Neural cell (in vitro differentiated cells): ENCODE data around the gene PRAME. TPM values are rescaled to one million over a fixed set of nuclear protein-coding genes. Genes with fewer than 3 reads are reported as not detected.

Experiments used
- H2AFZ ChIP-seq: fragments of 200-600, 300-800 bp; sonication (generic), shearing (Covaris generic); 2 replicates; pipeline ENCODE4 v1.6.0; 2014; ENCODE audit warnings: low read depth, mild to moderate bottlenecking, antibody characterized with exemption, low read length, moderate library complexity
- H3F3A ChIP-seq: fragments of 200-600 bp; shearing (Covaris generic); 2 replicates; pipeline ENCODE4 v1.6.1; 2016; ENCODE audit warnings: mild to moderate bottlenecking, moderate library complexity, mixed read lengths, antibody characterized with exemption, low read length; ENCODE audit not compliant: insufficient read depth, poor library complexity, severe bottlenecking
- H3K27ac ChIP-seq: fragments of 200-600, 300-800 bp; sonication (generic), shearing (Covaris generic); 2 replicates; pipeline ENCODE4 v1.5.1; 2014; ENCODE audit warnings: mild to moderate bottlenecking, low read length, moderate library complexity
- H3K27me3 ChIP-seq: fragments of 300-800, 200-600 bp; sonication (generic), shearing (Covaris generic); 2 replicates; pipeline ENCODE4 v1.6.0; 2014; ENCODE audit warnings: mild to moderate bottlenecking, low read depth, low read length, moderate library complexity; ENCODE audit not compliant: insufficient read depth
- H3K36me3 ChIP-seq: fragments of 300-800, 200-600 bp; sonication (generic), shearing (Covaris generic); 2 replicates; pipeline ENCODE4 v1.5.1; 2014; ENCODE audit warnings: mild to moderate bottlenecking, antibody characterized with exemption, low read length, moderate library complexity; ENCODE audit not compliant: insufficient read depth
- H3K4me2 ChIP-seq: fragments of 300-800, 200-600 bp; sonication (generic), shearing (Covaris generic); 2 replicates; pipeline ENCODE4 v1.6.0; 2014; ENCODE audit warnings: mild to moderate bottlenecking, low read length
- H3K4me3 ChIP-seq: fragments of 300-800, 200-600 bp; sonication (generic), shearing (Covaris generic); 2 replicates; pipeline ENCODE4 v1.5.1; 2014; ENCODE audit warnings: mild to moderate bottlenecking, low read length, moderate library complexity
- H3K79me2 ChIP-seq: fragments of 200-600 bp; shearing (Covaris generic); replicated peaks from 2 replicates; pipeline ENCODE4 v1.6.0; 2014; ENCODE audit warnings: mild to moderate bottlenecking, low read length, moderate library complexity; ENCODE audit not compliant: insufficient read depth
- H3K9ac ChIP-seq: fragments of 300-800, 200-600 bp; sonication (generic), shearing (Covaris generic); 2 replicates; pipeline ENCODE4 v1.6.1; 2016; ENCODE audit warnings: mild to moderate bottlenecking, low read length, mixed read lengths
- H3K9me2 ChIP-seq: fragments of 200-600 bp; shearing (Covaris generic); 2 replicates; pipeline ENCODE4 v1.6.1; 2016; ENCODE audit warnings: mild to moderate bottlenecking, low read length, mixed read lengths; ENCODE audit not compliant: insufficient read depth
- H3K9me3 ChIP-seq: fragments of 200-600, 300-800 bp; sonication (generic), shearing (Covaris generic); 2 replicates; pipeline ENCODE4 v1.6.1; 2016; ENCODE audit warnings: mild to moderate bottlenecking, mixed run types, low read length, moderate library complexity, mixed read lengths
- H4K20me1 ChIP-seq: fragments of 200-600 bp; shearing (Covaris generic); 2 replicates; pipeline ENCODE4 v1.6.1; 2016; ENCODE audit warnings: mild to moderate bottlenecking, mixed run types; ENCODE audit not compliant: insufficient read depth
- EP300 ChIP-seq: fragments of 450-650 bp; conservative IDR thresholded peaks from 2 replicates; pipeline ENCODE4 v1.6.1; 2014; ENCODE audit warnings: antibody characterized with exemption, mild to moderate bottlenecking, moderate library complexity; ENCODE audit not compliant: poor library complexity, severe bottlenecking
- EZH2 ChIP-seq: fragments of 200-600, 300-800 bp; shearing (Covaris generic), sonication (generic); IDR thresholded peaks from 2 replicates; pipeline ENCODE4 v1.6.1; 2014; ENCODE audit warnings: antibody characterized with exemption, low read length, borderline replicate concordance, mild to moderate bottlenecking; ENCODE audit not compliant: insufficient read depth, poor library complexity, severe bottlenecking
- MXI1 ChIP-seq: fragments of 450-650 bp; conservative IDR thresholded peaks from 2 replicates; pipeline ENCODE4 v1.6.1; 2014; ENCODE audit warnings: antibody characterized with exemption, mild to moderate bottlenecking; ENCODE audit not compliant: poor library complexity, severe bottlenecking
- POLR2AphosphoS5 ChIP-seq: IDR thresholded peaks from 2 replicates; pipeline ENCODE4 v1.6.1; 2012
- RAD21 ChIP-seq: fragments of 450-650 bp; conservative IDR thresholded peaks from 2 replicates; pipeline ENCODE4 v1.6.1; 2014; ENCODE audit warnings: antibody characterized with exemption, mild to moderate bottlenecking, moderate library complexity
- SMC3 ChIP-seq: fragments of 450-650 bp; conservative IDR thresholded peaks from 2 replicates; pipeline ENCODE4 v1.6.1; 2014; ENCODE audit warnings: antibody characterized with exemption, mild to moderate bottlenecking, moderate library complexity; ENCODE audit not compliant: poor library complexity
- TAF1 ChIP-seq: IDR thresholded peaks from 2 replicates; pipeline ENCODE4 v1.6.1; 2012; ENCODE audit warnings: low read depth
- polyA plus RNA-seq: library from polyadenylated mRNA; depleted of rRNA; stranded (reverse); fragments of >200 nt; gene quantifications from 2 replicates; pipeline ENCODE4 v1.2.3, GENCODE V29; 2014
- TF ChIP-seq, protein P1 (sequence below): fragments of 450-650 bp; IDR thresholded peaks from 2 replicates; pipeline ENCODE4 v1.5.1; 2014; ENCODE audit warnings: antibody characterized with exemption, mild to moderate bottlenecking, moderate library complexity; ENCODE audit not compliant: poor library complexity, severe bottlenecking
- TF ChIP-seq, protein P2 (sequence below): IDR thresholded peaks from 2 replicates; pipeline ENCODE4 v1.6.1; 2012; ENCODE audit warnings: borderline replicate concordance

Gene PRAME
- polyA plus RNA-seq, 1 donor from 2014 or later = not detected

DNA sequence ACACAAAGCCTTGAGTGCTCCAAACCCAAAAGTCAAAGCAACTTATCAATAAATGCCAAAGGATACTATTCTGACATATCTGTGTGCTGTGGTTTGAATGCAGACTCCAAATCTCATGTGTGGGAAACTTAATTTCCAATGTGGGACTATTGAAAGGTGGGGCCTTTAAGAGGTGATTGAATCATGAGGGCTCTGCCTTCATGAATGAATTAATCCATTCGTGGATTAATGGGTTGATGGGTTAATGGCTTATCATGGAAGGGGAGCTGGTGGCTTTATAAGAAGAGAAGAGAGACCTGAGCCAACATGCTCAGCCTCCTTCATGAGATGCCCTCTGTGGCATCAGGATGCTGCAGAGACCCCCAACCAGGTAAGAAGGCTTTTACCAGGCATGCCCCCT lies 22.1 kb downstream of the PRAME start:
- H3K27me3 ChIP-seq = no peaks in the 10 kb centered on the region
- H3K4me2 ChIP-seq = no peak overlapping the region

DNA sequence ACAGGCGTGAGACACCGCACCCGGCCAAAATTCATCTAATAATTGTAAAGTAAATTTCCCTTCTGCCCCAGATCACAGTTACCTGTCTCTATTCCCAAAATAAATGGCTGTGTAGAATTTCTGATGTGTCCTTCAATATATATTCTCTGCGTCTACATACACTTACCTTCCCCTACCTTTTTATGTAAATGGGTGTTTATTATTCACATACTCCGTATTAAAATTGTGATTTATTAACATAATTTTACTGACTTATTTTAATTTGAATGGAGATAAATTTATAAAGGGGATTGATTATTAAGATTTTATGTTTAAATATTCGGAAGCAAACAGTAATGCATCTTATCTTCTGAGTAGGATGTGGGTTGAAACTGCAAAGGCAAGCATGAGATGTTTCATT lies 22.6 kb downstream of the PRAME start:
- no peaks in the 10 kb centered on the region for H3K27me3 ChIP-seq
- no peaks in the 10 kb centered on the region for H3K9me2 ChIP-seq
- H4K20me1 ChIP-seq = no peaks in the 10 kb centered on the region
- no peak overlapping the region for H3K9ac ChIP-seq
- no peaks in the 10 kb centered on the region for H3F3A ChIP-seq
- H3K4me2 ChIP-seq = no peak overlapping the region
- H3K27ac ChIP-seq = no peak overlapping the region
- H3K4me3 ChIP-seq = no peak overlapping the region
- H3K79me2 ChIP-seq = no peaks in the 10 kb centered on the region
- H2AFZ ChIP-seq = no peak overlapping the region
- TF ChIP-seq POLR2AphosphoS5 (no peak), EP300 (no peak), EZH2 (no peak), RAD21 (no peak), TAF1 (no peak), MXI1 (no peak), SMC3 (no peak)
- TF ChIP-seq, protein P1, sequence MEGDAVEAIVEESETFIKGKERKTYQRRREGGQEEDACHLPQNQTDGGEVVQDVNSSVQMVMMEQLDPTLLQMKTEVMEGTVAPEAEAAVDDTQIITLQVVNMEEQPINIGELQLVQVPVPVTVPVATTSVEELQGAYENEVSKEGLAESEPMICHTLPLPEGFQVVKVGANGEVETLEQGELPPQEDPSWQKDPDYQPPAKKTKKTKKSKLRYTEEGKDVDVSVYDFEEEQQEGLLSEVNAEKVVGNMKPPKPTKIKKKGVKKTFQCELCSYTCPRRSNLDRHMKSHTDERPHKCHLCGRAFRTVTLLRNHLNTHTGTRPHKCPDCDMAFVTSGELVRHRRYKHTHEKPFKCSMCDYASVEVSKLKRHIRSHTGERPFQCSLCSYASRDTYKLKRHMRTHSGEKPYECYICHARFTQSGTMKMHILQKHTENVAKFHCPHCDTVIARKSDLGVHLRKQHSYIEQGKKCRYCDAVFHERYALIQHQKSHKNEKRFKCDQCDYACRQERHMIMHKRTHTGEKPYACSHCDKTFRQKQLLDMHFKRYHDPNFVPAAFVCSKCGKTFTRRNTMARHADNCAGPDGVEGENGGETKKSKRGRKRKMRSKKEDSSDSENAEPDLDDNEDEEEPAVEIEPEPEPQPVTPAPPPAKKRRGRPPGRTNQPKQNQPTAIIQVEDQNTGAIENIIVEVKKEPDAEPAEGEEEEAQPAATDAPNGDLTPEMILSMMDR = no peak
- TF ChIP-seq, protein P2, sequence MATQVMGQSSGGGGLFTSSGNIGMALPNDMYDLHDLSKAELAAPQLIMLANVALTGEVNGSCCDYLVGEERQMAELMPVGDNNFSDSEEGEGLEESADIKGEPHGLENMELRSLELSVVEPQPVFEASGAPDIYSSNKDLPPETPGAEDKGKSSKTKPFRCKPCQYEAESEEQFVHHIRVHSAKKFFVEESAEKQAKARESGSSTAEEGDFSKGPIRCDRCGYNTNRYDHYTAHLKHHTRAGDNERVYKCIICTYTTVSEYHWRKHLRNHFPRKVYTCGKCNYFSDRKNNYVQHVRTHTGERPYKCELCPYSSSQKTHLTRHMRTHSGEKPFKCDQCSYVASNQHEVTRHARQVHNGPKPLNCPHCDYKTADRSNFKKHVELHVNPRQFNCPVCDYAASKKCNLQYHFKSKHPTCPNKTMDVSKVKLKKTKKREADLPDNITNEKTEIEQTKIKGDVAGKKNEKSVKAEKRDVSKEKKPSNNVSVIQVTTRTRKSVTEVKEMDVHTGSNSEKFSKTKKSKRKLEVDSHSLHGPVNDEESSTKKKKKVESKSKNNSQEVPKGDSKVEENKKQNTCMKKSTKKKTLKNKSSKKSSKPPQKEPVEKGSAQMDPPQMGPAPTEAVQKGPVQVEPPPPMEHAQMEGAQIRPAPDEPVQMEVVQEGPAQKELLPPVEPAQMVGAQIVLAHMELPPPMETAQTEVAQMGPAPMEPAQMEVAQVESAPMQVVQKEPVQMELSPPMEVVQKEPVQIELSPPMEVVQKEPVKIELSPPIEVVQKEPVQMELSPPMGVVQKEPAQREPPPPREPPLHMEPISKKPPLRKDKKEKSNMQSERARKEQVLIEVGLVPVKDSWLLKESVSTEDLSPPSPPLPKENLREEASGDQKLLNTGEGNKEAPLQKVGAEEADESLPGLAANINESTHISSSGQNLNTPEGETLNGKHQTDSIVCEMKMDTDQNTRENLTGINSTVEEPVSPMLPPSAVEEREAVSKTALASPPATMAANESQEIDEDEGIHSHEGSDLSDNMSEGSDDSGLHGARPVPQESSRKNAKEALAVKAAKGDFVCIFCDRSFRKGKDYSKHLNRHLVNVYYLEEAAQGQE = no peak
- H3K9me3 ChIP-seq = no peaks in the 10 kb centered on the region
- no peaks in the 10 kb centered on the region for H3K36me3 ChIP-seq

More for the DNA sequence above, 22.1 kb downstream of the PRAME start:
- H3F3A ChIP-seq = no peaks in the 10 kb centered on the region
- TF ChIP-seq POLR2AphosphoS5 (no peak), SMC3 (no peak), EP300 (no peak), EZH2 (no peak), MXI1 (no peak)
- TF ChIP-seq, protein P2 = no peak
- H3K9ac ChIP-seq = no peak overlapping the region
- no peaks in the 10 kb centered on the region for H3K36me3 ChIP-seq
- no peaks in the 10 kb centered on the region for H3K9me3 ChIP-seq
- H3K79me2 ChIP-seq = no peaks in the 10 kb centered on the region
- H3K27ac ChIP-seq = no peak overlapping the region
- no peaks in the 10 kb centered on the region for H4K20me1 ChIP-seq
- no peak overlapping the region for H2AFZ ChIP-seq
- H3K9me2 ChIP-seq = no peaks in the 10 kb centered on the region
- H3K4me3 ChIP-seq = no peak overlapping the region
